ENCODE results near the gene CCDC102B.

- no peak for TF ChIP-seq EP300 (IDR thresholded peaks at IDR 0.05)
- TF ChIP-seq, protein P1, sequence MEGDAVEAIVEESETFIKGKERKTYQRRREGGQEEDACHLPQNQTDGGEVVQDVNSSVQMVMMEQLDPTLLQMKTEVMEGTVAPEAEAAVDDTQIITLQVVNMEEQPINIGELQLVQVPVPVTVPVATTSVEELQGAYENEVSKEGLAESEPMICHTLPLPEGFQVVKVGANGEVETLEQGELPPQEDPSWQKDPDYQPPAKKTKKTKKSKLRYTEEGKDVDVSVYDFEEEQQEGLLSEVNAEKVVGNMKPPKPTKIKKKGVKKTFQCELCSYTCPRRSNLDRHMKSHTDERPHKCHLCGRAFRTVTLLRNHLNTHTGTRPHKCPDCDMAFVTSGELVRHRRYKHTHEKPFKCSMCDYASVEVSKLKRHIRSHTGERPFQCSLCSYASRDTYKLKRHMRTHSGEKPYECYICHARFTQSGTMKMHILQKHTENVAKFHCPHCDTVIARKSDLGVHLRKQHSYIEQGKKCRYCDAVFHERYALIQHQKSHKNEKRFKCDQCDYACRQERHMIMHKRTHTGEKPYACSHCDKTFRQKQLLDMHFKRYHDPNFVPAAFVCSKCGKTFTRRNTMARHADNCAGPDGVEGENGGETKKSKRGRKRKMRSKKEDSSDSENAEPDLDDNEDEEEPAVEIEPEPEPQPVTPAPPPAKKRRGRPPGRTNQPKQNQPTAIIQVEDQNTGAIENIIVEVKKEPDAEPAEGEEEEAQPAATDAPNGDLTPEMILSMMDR (IDR thresholded peaks at IDR 0.05): no peak
These were observed 19.5 kb upstream of the CCDC102B start for GRCh38 chr18:68778280-68778886.

All from ovary (tissue), 3 donors.